GM12873 (cell line): ENCODE data around the gene ABHD15.

Experiments
- TF ChIP-seq, protein P1 (sequence below): IDR thresholded peaks from 2 replicates; pipeline ENCODE4 v1.5.1; 2012; ENCODE audit warnings: low read depth, mild to moderate bottlenecking, moderate library complexity, low read length, control low read depth; ENCODE audit not compliant: insufficient read depth; ENCODE audit errors: missing control alignments

ABHD15 gene

DNA sequence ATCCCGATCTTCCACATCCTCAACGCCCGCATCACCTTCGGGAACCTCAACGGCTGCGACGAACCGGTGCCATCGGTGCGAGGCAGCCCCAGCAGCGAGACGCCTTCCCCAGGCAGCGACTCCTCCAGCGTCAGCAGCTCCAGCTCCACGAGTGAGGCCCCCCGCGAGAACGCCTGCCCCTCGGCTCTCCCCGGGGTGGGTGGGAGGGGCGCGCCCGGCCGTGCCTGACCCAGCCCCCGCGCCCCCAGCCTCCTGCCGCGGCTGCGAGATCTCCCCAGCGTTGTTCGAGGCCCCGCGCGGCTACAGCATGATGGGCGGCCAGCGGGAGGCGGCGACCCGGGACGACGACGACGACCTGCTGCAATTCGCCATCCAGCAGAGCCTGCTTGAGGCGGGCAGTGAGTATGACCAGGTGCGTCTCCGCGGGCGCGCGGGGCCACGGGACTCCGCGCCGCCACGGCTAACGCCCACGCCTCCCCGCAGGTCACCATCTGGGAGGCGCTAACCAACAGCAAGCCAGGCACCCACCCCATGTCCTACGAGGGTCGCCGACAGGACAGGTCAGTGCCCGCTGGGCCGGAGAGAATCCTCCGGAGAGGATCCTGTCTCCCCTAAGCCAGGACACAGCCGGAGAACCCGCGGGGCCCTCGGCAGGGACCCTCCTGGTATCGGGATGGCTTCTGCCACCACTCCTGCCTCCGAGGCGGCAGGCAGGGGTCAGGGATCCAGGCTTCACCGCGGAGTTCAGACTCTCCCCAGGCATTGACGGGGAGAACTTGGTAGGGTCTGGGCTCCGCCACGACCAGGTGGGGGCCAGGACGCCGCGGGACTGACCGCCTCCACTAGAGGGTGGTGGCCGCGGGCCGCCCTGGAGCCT lies 45.8 kb upstream of the ABHD15 start:
- TF ChIP-seq, protein P1, sequence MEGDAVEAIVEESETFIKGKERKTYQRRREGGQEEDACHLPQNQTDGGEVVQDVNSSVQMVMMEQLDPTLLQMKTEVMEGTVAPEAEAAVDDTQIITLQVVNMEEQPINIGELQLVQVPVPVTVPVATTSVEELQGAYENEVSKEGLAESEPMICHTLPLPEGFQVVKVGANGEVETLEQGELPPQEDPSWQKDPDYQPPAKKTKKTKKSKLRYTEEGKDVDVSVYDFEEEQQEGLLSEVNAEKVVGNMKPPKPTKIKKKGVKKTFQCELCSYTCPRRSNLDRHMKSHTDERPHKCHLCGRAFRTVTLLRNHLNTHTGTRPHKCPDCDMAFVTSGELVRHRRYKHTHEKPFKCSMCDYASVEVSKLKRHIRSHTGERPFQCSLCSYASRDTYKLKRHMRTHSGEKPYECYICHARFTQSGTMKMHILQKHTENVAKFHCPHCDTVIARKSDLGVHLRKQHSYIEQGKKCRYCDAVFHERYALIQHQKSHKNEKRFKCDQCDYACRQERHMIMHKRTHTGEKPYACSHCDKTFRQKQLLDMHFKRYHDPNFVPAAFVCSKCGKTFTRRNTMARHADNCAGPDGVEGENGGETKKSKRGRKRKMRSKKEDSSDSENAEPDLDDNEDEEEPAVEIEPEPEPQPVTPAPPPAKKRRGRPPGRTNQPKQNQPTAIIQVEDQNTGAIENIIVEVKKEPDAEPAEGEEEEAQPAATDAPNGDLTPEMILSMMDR: no peak

DNA sequence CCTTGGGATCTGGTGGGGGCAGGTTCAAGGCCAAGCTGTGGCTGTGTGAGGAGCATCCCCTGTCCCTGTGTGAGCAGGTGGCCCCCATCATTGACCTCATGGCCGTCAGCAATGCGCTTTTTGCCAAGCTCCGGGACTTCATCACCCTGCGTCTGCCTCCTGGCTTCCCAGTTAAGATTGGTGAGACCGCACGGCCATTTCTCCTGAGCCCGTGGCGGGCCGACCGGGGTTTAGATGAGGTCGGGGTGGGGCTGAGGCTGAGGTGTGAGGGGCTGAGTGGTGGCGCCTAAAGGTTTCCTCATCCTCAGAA lies 45.2 kb upstream of the ABHD15 start:
- TF ChIP-seq, protein P1: no peak

DNA sequence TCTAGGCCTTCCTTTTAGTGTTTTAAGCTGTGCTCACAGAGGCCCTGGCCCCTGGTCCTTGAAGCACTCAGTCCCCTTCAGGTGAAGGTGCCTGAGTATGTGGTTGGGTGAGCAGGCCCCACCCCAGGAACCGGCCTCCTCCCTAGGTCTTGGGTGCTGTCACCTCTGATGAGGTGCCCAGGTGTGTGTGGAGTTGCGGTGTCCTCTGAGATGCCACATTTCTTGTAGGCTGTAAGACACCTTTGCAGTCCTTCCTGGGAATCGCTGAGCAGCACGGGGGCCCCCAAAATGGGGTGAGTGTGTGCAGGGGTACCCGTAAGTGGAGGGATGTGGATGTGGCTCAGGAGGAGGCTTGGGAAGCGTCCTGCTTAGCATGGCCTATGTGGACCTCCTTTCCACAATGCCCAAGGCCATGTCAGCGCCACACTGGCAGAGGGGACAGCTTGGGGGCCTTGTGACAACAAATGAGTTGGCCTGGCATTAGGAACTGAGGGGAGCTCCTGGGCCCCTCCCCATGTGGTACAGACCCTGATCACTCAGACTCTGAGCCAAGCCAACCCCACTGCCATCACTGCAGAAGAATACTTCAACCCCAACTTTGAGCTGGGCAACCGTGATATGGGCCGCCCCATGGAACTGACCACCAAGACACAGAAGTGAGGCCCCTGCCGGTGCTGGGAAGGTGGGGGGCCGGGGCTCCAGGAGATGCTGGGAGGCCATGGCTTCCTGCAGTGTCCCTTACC lies 44.7 kb upstream of the ABHD15 start:
- TF ChIP-seq, protein P1: no peak

DNA sequence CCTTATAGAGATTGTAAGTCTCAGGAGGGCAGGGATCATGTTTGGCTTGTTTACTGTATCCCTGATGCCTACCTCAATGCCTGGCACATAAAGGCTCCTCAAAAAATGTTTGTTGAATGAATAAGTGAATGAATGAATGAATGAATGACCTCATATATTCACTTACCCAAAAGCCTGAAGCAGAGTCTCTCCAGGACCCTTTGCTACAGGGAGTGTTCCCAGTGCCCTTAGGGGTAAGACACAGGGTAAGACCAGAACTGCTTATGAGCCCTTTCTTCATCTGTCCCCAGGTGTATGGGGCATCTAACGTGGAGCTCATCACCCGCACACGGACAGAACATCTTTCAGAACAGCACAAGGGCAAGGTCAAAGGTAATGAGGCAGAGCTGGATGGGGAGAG lies 43.6 kb upstream of the ABHD15 start:
- TF ChIP-seq, protein P1: no peak

DNA sequence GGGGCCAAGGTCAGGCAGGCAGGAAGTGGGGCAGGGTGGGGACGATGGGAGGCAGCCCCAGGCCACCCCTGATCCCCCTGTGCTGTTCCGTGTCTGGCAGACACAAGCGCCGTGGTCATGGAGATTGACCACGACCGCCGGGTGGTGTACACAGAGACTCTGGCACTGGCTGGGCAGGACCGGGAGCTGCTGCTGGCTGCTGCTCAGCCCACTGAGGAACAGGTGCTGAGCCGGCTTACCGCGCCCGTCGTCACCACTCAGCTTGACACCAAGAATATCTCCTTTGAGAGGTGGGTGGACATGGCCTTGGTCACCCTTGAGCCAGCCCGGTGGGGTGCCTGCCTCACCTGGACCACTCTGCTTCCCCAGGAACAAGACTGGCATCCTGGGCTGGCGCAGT lies 42.1 kb upstream of the ABHD15 start:
- TF ChIP-seq, protein P1: no peak

DNA sequence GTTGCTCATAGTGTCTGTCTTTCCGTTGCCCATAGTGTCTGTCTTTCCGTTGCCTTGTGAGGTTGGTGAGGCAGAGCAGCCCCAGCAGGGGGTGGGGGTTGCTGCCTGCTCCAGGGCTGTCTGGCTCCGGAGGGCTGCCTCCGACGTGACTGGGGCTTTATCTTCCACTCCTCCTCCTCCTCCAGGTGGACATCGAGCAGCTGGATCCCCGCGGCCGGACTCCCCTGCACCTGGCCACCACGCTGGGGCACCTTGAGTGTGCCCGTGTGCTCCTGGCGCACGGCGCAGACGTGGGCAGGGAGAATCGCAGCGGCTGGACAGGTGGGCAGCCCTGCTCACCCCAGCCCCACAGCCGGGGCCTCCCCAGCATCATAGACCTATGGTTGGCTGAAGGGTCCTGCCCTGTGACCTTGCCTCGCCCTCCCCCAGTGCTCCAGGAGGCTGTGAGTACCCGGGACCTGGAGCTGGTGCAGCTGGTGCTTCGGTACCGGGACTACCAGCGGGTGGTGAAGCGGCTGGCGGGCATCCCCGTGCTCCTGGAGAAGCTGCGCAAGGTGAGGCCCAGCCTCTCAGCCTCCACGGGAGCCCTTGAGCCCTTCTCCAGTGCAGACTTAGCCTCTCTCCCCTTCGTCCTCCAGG lies 40.8 kb upstream of the ABHD15 start:
- TF ChIP-seq, protein P1: no peak

DNA sequence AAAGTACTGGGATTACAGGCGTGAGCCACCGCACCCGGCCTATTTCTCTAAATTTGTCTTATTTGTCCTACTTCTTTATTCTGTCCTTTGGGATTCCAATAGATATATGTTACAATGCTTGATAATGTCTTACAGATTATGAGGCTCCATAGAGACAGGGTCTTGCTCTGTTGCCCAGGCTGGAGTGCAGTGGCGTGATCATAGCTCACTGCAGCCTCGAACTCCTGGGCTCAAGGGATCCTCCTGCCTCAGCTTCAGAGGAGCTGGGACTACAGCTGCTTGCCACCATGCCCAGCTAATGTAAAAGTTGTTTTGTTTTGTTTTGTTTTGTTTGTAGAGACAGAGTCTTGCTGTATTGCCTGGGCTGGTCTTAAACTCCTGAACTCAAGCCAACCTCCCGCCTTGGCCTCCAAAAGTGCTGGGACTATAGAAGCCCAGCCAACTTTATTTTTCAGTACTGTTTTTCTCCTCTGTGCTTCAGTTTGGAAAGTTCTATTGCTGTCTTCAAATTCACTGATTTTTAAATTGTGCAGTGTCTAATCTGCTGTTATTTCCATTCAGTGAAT lies 36.4 kb upstream of the ABHD15 start:
- TF ChIP-seq, protein P1: no peak
